GM23338 (cell line): ENCODE measurements around the gene ADAM11. TPM values are rescaled to one million over a fixed set of nuclear protein-coding genes. Genes with fewer than 3 reads are reported as not detected.

ENCODE experiments used
- ATAC-seq: fragments of 200-7000 bp; cut with Tn5 transposase; 3 replicates; pipeline ENCODE4 v1.9.1; 2020
- DNase-seq: peaks from one replicate; pipeline ENCODE4 v3.0.0-alpha.2; 2015; ENCODE audit warnings: low spot score
- H2AFZ ChIP-seq: fragments of 200-600 bp; sonication (generic); 2 replicates; pipeline ENCODE4 v1.8.0; 2016; ENCODE audit warnings: antibody characterized with exemption, mild to moderate bottlenecking, moderate library complexity
- H3F3A ChIP-seq: fragments of 200-600 bp; sonication (generic); replicated peaks from 2 replicates; pipeline ENCODE4 v1.8.0; 2017; ENCODE audit warnings: antibody characterized with exemption, mixed run types, low read depth
- H3K27ac ChIP-seq: fragments of 200-600 bp; sonication (generic); 2 replicates; pipeline ENCODE4 v1.6.1; 2016; ENCODE audit warnings: low read depth
- H3K27me3 ChIP-seq: fragments of 200-600 bp; sonication (generic); 2 replicates; pipeline ENCODE4 v1.8.0; 2016; ENCODE audit warnings: mild to moderate bottlenecking, mixed run types, moderate library complexity; ENCODE audit not compliant: insufficient read depth
- H3K36me3 ChIP-seq: fragments of 200-600 bp; sonication (generic); 2 replicates; pipeline ENCODE4 v1.8.0; 2016; ENCODE audit warnings: mild to moderate bottlenecking; ENCODE audit not compliant: insufficient read depth
- H3K4me1 ChIP-seq: fragments of 200-600 bp; sonication (generic); 2 replicates; pipeline ENCODE4 v1.8.0; 2016; ENCODE audit warnings: mild to moderate bottlenecking, moderate library complexity; ENCODE audit not compliant: insufficient read depth
- H3K4me2 ChIP-seq: fragments of 200-600 bp; sonication (generic); 2 replicates; pipeline ENCODE4 v1.7.1; 2017; ENCODE audit warnings: mixed run types
- H3K4me3 ChIP-seq: fragments of 200-600 bp; sonication (generic); 2 replicates; pipeline ENCODE4 v1.6.1; 2016; ENCODE audit warnings: mixed run types
- H3K79me2 ChIP-seq: fragments of 200-600 bp; sonication (generic); replicated peaks from 2 replicates; pipeline ENCODE4 v1.8.0; 2017; ENCODE audit warnings: mild to moderate bottlenecking; ENCODE audit not compliant: insufficient read depth
- H3K9me2 ChIP-seq: fragments of 200-600 bp; sonication (generic); 2 replicates; pipeline ENCODE4 v1.8.0; 2017; ENCODE audit not compliant: insufficient read depth
- H4K20me1 ChIP-seq: fragments of 200-600 bp; sonication (generic); replicated peaks from 2 replicates; pipeline ENCODE4 v1.8.0; 2017; ENCODE audit warnings: mild to moderate bottlenecking; ENCODE audit not compliant: insufficient read depth
- H3K27ac Mint-ChIP-seq: 2 replicates; pipeline ENCODE4 v1.8.0; 2020; ENCODE audit warnings: inconsistent platforms, mild to moderate bottlenecking, moderate library complexity, mixed read lengths
- H3K27me3 Mint-ChIP-seq: 3 replicates; pipeline ENCODE4 v1.8.0; 2022; ENCODE audit warnings: low read depth, mild to moderate bottlenecking, moderate library complexity, mixed read lengths, inconsistent platforms; ENCODE audit not compliant: insufficient read depth, poor library complexity
- H3K36me3 Mint-ChIP-seq: 3 replicates; pipeline ENCODE4 v1.8.0; 2021; ENCODE audit warnings: low read depth, mild to moderate bottlenecking, inconsistent platforms, moderate library complexity, mixed read lengths
- H3K4me1 Mint-ChIP-seq: 3 replicates; pipeline ENCODE4 v1.8.0; 2020; ENCODE audit warnings: mild to moderate bottlenecking, inconsistent platforms, mixed read lengths
- H3K4me3 Mint-ChIP-seq: 3 replicates; pipeline ENCODE4 v1.8.0; 2021; ENCODE audit warnings: moderate library complexity, mild to moderate bottlenecking, inconsistent platforms, mixed read lengths
- H3K9me3 Mint-ChIP-seq: 3 replicates; pipeline ENCODE4 v1.8.0; 2020; ENCODE audit warnings: moderate library complexity, mild to moderate bottlenecking, inconsistent platforms, mixed read lengths
- CREB1 ChIP-seq: fragments of 250-450 bp; sonication (Bioruptor Pico); IDR thresholded peaks from 2 replicates; pipeline ENCODE4 v1.5.0; 2020; ENCODE audit warnings: low read depth, mild to moderate bottlenecking, moderate library complexity
- CTCF ChIP-seq, 2 experiments: fragments of 200-600 bp in 1 of 2; sonication (generic) in 1 of 2; conservative IDR thresholded peaks; 2 replicates each; pipeline versions ENCODE4 v1.5.1 to v1.6.1; 2016 to 2017; ENCODE audit warnings: antibody characterized with exemption in 2 of 2, low read depth in 2 of 2, mild to moderate bottlenecking in 2 of 2, moderate library complexity in 1 of 2
- ETS1 ChIP-seq: IDR thresholded peaks from 2 replicates; pipeline ENCODE4 v1.6.1; 2016; ENCODE audit warnings: antibody characterized with exemption
- EZH2 ChIP-seq: fragments of 200-600 bp; sonication (generic); IDR thresholded peaks from one replicate; pipeline ENCODE4 v1.8.0; 2017; ENCODE audit warnings: antibody characterized with exemption, mild to moderate bottlenecking, low read depth; ENCODE audit not compliant: unreplicated experiment
- JUNB ChIP-seq: IDR thresholded peaks from one replicate; pipeline ENCODE4 v1.6.1; 2016; ENCODE audit warnings: antibody characterized with exemption; ENCODE audit not compliant: unreplicated experiment
- STAT1 ChIP-seq: IDR thresholded peaks from one replicate; pipeline ENCODE4 v1.6.1; 2016; ENCODE audit warnings: antibody characterized with exemption; ENCODE audit not compliant: unreplicated experiment
- ZNF114 ChIP-seq: fragments of 250-450 bp; sonication (Bioruptor Pico); IDR thresholded peaks from 2 replicates; pipeline ENCODE4 v1.5.0; 2020; ENCODE audit warnings: mild to moderate bottlenecking, moderate library complexity
- ZNF462 ChIP-seq: fragments of 250-450 bp; sonication (Bioruptor Pico); IDR thresholded peaks from 2 replicates; pipeline ENCODE4 v1.5.0; 2020; ENCODE audit warnings: mild to moderate bottlenecking, moderate library complexity
- polyA plus RNA-seq: library from polyadenylated mRNA; unstranded; fragments of >200 nt; fragmentation: Nextera tagmentation; extraction: Ambion mirVana; gene quantifications from 2 replicates; pipeline ENCODE4 v1.2.1, GENCODE V29; 2016
- total RNA-seq: library from RNA; depleted of rRNA; stranded (reverse); fragments of >200 nt; shearing (Covaris generic); gene quantifications from 2 replicates; pipeline ENCODE4 v1.2.3, GENCODE V29; 2014

Gene ADAM11
- total and polyA plus RNA-seq, 2 experiments from 2014 or later, result 0.55 to 4.7 TPM

DNA sequence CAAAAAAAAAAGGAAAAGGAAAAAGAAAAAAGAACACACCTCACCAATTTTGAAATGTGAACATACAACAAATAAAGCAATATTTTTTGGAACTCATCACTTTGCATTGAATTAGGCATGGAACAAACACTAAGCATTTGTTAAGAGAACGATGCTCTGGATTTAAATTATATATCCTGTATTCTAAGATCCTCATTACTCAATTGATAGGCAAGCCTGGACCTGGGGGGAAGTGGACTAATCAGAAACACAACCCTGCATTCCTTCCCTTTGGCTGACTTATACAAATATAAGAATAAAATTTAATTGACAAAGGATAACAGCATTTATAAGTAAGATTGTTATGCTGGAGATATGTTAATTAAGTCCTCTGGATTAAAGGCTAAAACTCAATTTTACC is 69.1 kb downstream of the ADAM11 start:
- no peak overlapping the region for H3K27ac ChIP-seq
- H3K9me2 ChIP-seq, result no peaks in the 10 kb centered on the region
- H3K4me1 Mint-ChIP-seq, result peaks cover 23% of the 10 kb centered on the region
- DNase-seq (no peak), ATAC-seq (no peak)
- H3K4me3 ChIP-seq, result peak overlapping the region; percentile 75
- no peak overlapping the region for H2AFZ ChIP-seq
- no peaks in the 10 kb centered on the region; the same call in 1 of the 2 replicates for H3F3A ChIP-seq
- peaks cover 2% of the 10 kb centered on the region; the same call in 1 of the 3 replicates for H3K9me3 Mint-ChIP-seq
- peaks cover 12% of the 10 kb centered on the region for H3K27me3 Mint-ChIP-seq
- peaks cover 66% of the 10 kb centered on the region for H3K79me2 ChIP-seq
- peak overlapping the region; percentile 96 for H3K4me3 Mint-ChIP-seq
- H3K4me1 ChIP-seq, result peaks cover 36% of the 10 kb centered on the region
- H4K20me1 ChIP-seq, result peaks cover 52% of the 10 kb centered on the region
- peak overlapping the region; percentile 80 for H3K4me2 ChIP-seq
- no peaks in the 10 kb centered on the region for H3K36me3 ChIP-seq
- peaks cover 19% of the 10 kb centered on the region for H3K36me3 Mint-ChIP-seq
- no peaks in the 10 kb centered on the region for H3K27me3 ChIP-seq
- TF ChIP-seq ZNF114 (CRISPR knock-in tag), result no peak
- TF ChIP-seq CTCF (conservative IDR thresholded peaks at IDR 0.05; ENCODE audit: low read depth in 2 of 2), result no peak
- TF ChIP-seq CREB1, result no peak
- no peak for TF ChIP-seq JUNB
- TF ChIP-seq ETS1, result no peak
- no peak for TF ChIP-seq STAT1
- no peak for TF ChIP-seq ZNF462 (CRISPR knock-in tag)
- no peak for TF ChIP-seq EZH2
- no peak overlapping the region for H3K27ac Mint-ChIP-seq
